ENCODE measurements around the gene HDAC7.

The HDAC7 gene

GRCh38 chr12:47773062-47773857 lies 46.4 kb downstream of the HDAC7 start, which contains the start of gene SLC48A1:
TSS of gene SLC48A1 (plus strand) at chr12:47773238. CDS start at chr12:47773305, 67 bp downstream.
- H3K4me3 ChIP-seq (ENCODE audit: low read length) = peak within 1 kb of the TSS; percentile 72
- peak; percentile 56 for DNase-seq (ENCODE audit: low read depth)
- no peak; the same call in 1 of the 2 replicates for TF ChIP-seq CTCF (conservative IDR thresholded peaks at IDR 0.05; ENCODE audit: low read length)

- H3K4me3 ChIP-seq (ENCODE audit: low read length) = peak overlapping the region; percentile 57
- DNase-seq (ENCODE audit: low read depth) = no peak
- no peak for TF ChIP-seq CTCF (conservative IDR thresholded peaks at IDR 0.05; ENCODE audit: low read length)
Measured at GRCh38 chr12:47772738-47773061, 47.0 kb downstream of the HDAC7 start.

GRCh38 chr12:47772094-47772660 lies 47.5 kb downstream of the HDAC7 start:
- H3K4me3 ChIP-seq (ENCODE audit: low read length) = peak overlapping the region; percentile 57
- no peak for DNase-seq (ENCODE audit: low read depth)
- TF ChIP-seq CTCF (conservative IDR thresholded peaks at IDR 0.05; ENCODE audit: low read length) = no peak

- H3K4me3 ChIP-seq (ENCODE audit: low read length) = no peak overlapping the region
- no peak for TF ChIP-seq CTCF (conservative IDR thresholded peaks at IDR 0.05; ENCODE audit: low read length)
- no peak for DNase-seq (ENCODE audit: low read depth)
Measured at GRCh38 chr12:47771304-47771703, 48.4 kb downstream of the HDAC7 start.

- no peak for TF ChIP-seq CTCF (conservative IDR thresholded peaks at IDR 0.05; ENCODE audit: low read length)
- no peak overlapping the region for H3K4me3 ChIP-seq (ENCODE audit: low read length)
- DNase-seq (ENCODE audit: low read depth) = peak; percentile 68
Measured at GRCh38 chr12:47770086-47770726, 49.5 kb downstream of the HDAC7 start.

- no peak for DNase-seq (ENCODE audit: low read depth)
- no peak for TF ChIP-seq CTCF (conservative IDR thresholded peaks at IDR 0.05; ENCODE audit: low read length)
- H3K4me3 ChIP-seq (ENCODE audit: low read length) = no peak overlapping the region
Measured at GRCh38 chr12:47769234-47770085, 50.2 kb downstream of the HDAC7 start.
